KOPT-K1 (cell line): Measurements from ENCODE around the gene SERPINA7.
"Not testable (repeated sequence)": the region's sequence is repeated elsewhere in the genome, so short reads cannot be mapped to it uniquely, and the experiment has no call there.

Experiments
- H3K27ac ChIP-seq: fragments of 200-600 bp; sonication (generic); 2 replicates; pipeline ENCODE4 v1.5.1; 2016; ENCODE audit warnings: antibody characterized with exemption, mild to moderate bottlenecking, low read depth, low read length; ENCODE audit not compliant: poor library complexity, severe bottlenecking
- H3K36me3 ChIP-seq: fragments of 200-600 bp; sonication (generic); 2 replicates; pipeline ENCODE4 v1.5.1; 2017; ENCODE audit warnings: antibody characterized with exemption, mild to moderate bottlenecking, low read length, moderate library complexity; ENCODE audit not compliant: insufficient read depth
- H3K9me3 ChIP-seq: fragments of 200-600 bp; sonication (generic); 2 replicates; pipeline ENCODE4 v1.5.1; 2017; ENCODE audit warnings: antibody characterized with exemption, low read length, mild to moderate bottlenecking; ENCODE audit not compliant: insufficient read depth, poor library complexity, severe bottlenecking

The SERPINA7 gene

GRCh38 chrX:106000609-106001008 is 37.9 kb downstream of the SERPINA7 start:
- H3K9me3 ChIP-seq, H3K36me3 ChIP-seq, H3K27ac ChIP-seq: not testable (repeated sequence)

GRCh38 chrX:106000203-106000602 is 38.3 kb downstream of the SERPINA7 start:
- Histone ChIP-seq H3K9me3 (no peaks in the 10 kb centered on the region), H3K36me3 (no peaks in the 10 kb centered on the region), H3K27ac (no peak overlapping the region)

DNA sequence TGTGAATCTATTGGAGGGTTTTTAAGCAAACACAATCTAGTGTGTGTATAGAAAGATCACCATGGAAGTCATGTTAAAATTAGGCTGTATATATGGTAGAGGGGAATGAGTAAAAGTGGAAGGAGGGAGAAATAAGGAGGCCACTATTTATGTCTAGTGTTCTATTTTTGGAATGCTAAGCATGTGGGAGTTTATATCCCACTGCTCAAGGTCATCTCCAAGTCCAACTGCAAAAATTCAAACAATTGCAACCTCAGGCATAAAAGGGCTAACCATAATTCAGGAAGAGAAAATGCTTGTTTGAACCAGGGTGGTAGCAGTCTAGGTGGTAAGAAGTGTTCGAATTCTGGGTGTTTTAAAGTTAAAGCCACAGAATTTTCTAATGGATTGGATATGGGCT is 39.2 kb downstream of the SERPINA7 start:
- H3K9me3 ChIP-seq = no peaks in the 10 kb centered on the region

GRCh38 chrX:105988487-105988886 is 50.0 kb downstream of the SERPINA7 start:
- not testable (repeated sequence) for H3K36me3 ChIP-seq, H3K9me3 ChIP-seq, H3K27ac ChIP-seq

More for the DNA sequence above, 39.2 kb downstream of the SERPINA7 start:
- Histone ChIP-seq H3K36me3 (no peaks in the 10 kb centered on the region), H3K27ac (no peak overlapping the region)
